Kidney glomerular epithelial cell (primary cell): ENCODE data around the gene SETD1A.
A peak's percentile ranks its signal among the peaks of the same experiment; 100 is the strongest.

Experiments
- DNase-seq: peaks from one replicate; lab custom pipeline; 2025; lab: John Stamatoyannopoulos, UW

SETD1A gene

DNA sequence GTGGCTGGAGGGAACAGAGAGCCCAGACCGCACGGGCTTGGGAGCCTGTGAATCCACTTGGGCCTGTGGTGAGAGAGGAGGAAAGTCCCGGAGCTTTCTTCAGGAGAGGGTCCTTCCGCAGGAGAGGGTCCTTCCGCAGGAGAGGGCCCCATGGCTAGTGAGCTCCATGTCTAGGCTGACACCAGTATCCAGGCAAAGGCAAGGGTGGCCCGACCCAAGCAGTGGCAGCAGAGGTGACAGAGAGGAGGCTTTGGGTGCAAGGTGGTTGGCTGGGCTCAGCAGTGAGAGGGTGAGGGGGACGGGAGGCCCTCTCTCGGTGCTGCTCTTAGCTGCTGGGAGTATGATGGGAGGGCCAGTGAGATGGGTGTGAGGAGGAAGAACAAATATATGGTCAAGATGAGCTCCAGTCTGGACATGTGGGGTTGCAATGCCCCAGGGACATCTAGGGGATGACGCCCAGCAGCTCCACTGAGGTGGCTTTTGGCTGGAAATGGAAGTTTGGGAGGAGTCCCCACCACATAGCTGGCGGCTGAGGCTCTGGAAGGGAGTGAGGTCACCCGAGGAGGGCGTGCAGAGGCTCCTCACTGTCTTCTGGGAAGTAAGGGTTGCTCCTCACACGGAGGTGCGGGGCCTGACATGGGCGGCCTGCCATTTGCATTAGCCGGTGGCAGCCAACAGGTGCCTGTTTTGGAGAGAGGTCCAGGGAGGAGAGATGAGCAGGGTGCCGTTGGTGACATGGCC is 25.2 kb downstream of the SETD1A start:
- no peak for DNase-seq

DNA sequence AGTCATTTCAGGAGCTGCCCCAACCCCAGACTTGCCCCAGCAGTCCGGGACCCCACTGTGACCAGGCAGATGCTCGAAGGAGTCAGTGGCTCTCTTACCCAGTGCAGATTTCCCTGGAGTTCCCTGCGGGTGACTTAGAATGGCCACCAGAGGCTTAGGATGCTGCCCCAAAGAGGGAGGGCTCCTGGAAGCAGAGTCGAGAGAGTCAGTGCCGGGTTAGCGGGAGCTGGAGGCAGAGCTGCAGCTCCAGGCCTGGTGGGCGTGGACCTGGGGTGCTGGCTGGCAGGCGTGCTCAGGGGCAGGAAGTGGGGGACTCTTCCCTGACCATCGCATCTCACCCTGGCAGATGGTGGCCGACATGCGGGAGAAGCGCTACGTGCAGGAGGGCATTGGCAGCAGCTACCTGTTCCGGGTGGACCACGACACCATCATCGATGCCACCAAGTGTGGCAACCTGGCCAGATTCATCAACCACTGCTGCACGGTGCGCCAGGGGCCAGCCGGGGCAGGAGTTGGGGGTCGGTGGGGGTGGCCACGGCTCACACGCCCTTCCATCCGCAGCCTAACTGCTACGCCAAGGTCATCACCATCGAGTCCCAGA is 25.8 kb downstream of the SETD1A start:
- DNase-seq, result no peak

DNA sequence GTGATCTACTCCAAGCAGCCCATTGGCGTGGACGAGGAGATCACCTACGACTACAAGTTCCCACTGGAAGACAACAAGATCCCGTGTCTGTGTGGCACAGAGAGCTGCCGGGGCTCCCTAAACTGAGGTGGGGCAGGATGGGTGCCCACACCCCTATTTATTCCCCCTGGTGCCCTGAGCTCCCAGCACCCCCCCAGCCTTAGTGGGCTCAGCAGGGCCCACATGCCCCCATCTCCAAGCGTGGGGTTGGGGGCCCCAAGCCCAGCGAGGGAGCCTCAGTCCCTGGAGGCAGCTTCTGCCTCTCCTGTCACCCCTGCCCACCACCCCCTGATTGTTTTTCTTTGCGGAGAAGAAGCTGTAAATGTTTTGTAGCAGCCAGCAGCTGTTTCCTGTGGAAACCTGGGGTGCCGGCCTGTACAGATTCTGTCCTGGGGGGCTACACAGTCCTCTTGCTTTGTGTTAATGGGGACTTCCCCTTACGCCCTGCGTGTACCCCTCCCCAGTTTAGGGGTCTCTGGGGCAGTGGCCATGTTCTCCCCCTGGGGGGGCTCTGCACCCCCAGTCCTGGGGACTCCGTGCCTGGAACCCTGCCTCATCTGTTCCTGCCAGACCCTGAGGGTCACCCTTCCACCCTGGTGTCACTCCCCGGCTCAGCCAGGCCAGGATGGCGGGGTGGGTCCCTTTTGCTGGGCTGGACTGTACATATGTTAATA is 26.5 kb downstream of the SETD1A start:
- no peak for DNase-seq

DNA sequence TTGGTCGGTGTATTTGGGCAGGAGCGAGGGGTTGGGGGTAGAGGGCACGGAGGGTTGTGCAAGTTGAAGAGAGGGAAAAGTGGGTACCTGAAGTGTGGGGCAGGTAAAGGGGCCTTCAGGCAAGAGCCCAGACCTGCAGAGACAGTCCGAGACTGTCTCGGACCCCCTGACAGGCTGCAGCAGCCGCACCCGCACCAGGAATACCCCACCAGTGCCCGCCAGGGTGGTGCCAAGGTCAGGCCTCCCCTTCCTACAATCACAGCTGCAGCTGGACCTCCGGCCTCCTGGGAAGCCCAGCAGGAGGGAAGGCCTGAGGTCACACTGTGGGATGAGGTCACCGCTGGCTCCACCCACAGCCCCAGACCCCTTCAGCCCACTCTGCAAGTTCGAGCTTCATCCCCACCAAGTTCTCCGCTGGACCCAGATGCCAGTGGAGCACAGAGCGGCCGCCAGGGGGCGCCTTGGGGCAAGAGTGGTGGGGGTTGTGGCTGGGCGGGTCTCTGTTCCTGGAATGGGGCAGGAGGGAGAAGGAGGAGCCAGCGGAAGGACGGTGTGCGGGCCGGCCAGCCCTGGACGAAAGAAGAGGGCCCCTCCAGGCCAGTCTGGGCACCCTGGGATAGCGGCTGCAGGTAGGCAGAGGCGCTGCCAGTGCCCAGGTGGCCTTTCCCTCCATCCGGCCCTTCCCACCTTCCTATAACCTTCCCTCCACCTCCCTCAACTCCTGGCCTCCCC is 27.3 kb downstream of the SETD1A start, which contains the start of gene HSD3B7:
Gene HSD3B7, plus strand, starts transcription at position 539 of the 732 bp plus-strand sequence. CDS start 452 bp downstream, outside the sequence.
- DNase-seq, result peak; percentile 76

GRCh38 chr16:30985401-30986128 is 28.0 kb downstream of the SETD1A start:
- peak; percentile 47 for DNase-seq

- no peak for DNase-seq
Measured at GRCh38 chr16:30986129-30986991, 28.8 kb downstream of the SETD1A start.

- DNase-seq, result no peak
Measured at GRCh38 chr16:30987581-30988190, 30.1 kb downstream of the SETD1A start.

- DNase-seq, result no peak
Measured at GRCh38 chr16:30989469-30990047, 32.0 kb downstream of the SETD1A start.

- DNase-seq, result no peak
Measured at GRCh38 chr16:30990105-30990504, 32.6 kb downstream of the SETD1A start.

DNA sequence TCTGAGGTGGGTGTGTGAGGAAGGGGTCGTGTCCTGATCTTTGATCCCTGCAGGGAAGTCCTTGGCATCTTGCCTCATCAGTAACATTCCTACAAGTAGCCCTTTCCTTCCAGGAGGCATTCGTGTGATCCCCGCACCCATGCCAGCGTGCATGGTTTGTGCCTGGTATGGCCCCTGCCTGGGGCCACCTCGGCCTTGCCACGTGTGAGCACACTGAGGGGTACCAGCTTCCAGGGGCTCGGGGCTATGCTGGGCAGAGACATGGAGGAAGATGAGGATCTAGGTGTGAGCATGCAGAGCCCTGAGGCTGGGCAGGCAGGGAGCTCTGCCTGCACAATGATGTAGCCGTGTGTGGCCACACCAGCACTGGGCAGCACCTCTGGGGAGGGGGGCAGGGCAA is 33.5 kb downstream of the SETD1A start:
- DNase-seq, result no peak

DNA sequence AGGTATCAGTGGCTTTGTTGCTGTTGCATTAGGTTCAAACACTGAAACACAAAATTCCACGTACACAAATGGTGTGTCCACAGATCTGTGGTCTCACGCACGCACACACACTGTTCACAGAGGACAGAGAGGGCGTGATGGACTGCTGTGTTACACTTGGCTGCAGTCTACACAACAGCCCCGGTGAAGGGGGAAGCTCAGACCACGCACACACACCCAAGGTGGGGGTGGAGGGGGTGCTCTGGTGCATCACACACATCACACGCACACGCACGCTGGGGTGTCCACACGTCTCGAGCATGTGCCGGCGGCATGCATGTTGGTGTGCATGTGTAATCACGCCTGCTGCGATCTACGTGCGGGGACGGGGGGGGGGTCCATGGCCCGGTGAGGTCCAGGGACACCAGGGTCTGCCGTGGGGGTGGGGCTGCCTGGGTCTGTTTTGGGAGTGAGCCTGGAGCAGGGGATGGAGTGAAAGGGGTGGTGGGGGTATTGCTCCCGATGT is 34.8 kb downstream of the SETD1A start:
- no peak for DNase-seq

DNA sequence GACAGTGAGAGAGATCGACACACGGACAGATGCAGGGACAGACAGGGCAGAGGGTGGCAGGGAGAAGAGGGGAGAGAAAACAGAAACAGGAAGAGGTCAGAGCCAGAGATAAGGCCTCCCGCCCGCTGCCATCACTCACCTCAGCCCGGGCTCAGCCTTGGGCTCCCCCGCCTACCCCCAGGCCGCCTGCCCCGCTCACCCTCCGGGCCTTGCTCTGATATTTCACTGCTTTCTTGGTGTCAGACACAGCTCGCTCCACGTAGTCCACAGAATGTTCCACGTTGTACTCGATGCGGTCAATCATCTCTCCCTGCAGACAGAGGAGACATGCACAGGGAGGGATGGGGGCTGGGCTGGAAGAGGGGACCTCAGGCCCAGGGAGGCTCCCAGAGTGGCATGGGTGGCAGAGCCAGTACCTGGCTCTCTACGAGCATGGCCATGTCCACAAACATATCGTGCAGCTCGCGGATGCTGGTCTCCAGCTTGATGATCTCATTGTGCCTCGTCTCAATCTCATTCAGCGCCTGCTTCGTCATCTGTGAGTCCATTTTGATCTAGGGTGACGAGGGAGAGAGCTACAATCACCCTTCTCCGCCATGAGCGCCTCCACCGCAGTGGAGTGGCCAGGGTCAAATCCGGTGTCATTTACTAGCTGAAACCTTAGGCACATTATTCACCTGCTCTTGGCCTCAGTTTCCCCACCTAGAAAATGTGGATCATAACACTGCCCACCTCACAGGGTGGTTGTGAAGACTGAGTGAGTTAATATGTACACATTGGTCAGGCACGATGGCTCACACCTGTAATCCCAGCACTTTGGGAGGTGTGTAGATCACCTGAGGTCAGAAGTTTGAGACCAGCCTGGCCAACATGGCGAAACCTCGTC is 35.6 kb downstream of the SETD1A start:
- no peak for DNase-seq

GRCh38 chr16:30995927-30996323 is 38.4 kb downstream of the SETD1A start:
- DNase-seq, result no peak

GRCh38 chr16:30996324-30996984 is 38.9 kb downstream of the SETD1A start:
- no peak for DNase-seq

GRCh38 chr16:30996985-30997724 is 39.6 kb downstream of the SETD1A start:
- DNase-seq, result peak; percentile 61

DNA sequence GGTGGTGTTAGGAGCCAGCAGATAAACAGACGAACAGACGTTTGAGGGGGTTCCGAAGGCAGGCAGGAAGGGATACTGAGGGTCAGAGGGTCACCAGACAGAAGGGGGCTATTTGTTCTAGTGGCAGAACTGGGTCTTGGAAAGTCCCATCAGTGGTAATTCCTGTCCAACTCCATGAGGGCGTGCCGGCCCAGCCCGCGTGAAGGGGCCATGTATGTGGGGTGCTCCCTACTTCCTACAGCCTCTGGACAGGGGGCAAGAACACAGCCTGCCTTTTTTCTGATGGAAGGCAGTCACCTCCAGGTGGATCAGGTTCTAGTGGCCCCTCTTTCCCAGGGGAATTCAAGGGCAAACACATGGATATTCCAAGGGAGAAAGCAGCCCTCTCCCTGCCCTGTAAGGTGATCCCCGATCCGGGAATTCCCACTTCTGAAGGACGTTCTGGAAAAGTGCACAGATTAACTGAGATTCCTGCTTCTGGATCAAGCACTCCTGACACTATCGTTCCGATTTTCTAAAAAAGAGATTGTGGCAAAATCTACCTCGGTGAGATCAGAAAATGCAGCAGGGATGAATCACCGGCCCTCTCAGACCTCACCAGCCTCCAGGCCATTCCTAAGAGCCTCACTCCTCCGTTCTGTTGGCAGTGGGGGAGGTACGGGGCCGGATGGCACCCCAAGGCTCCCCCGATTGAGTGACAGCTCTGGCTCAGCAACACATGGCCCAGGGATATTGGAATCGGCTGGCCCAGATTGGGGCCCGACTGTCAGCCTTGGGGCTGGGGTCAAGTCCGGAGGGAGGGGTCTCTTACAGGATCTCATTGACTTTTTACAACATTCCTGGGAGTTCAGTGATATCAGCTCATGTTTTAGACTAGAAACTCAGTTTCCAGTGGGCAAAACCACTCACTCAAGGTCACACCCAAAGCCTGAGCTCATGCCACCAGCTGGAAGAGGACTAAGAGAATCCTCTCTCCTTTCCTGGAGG is 40.5 kb downstream of the SETD1A start:
- peak; percentile 86 for DNase-seq
